GM12878 (cell line): Measurements from ENCODE around the gene VPS52. TPM values are rescaled to one million over a fixed set of nuclear protein-coding genes. Genes with fewer than 3 reads are reported as not detected.

Source experiments
- ATAC-seq: fragments of 200-7000 bp; cut with Tn5 transposase; 3 replicates; pipeline ENCODE4 v1.9.1; 2020; ENCODE audit warnings: mild to moderate bottlenecking, moderate library complexity
- BruUV-seq: library from RNA; stranded (reverse); fragments of 400-500 nt; replicated peaks from 2 replicates; lab custom pipeline; 2021; lab: Mats Ljungman, UMichigan
- CTCF ChIA-PET: fragments of 300-600 bp; sonication (Branson Sonifier 250); formaldehyde crosslinking; extraction: SDS; loops from one replicate; lab custom pipeline; 2021; ENCODE audit warnings: inconsistent platforms; lab: Yijun Ruan, JAX
- POLR2A ChIA-PET: fragments of 350-600 bp; formaldehyde crosslinking; extraction: SDS; loops from one replicate; lab custom pipeline; 2021; ENCODE audit warnings: inconsistent platforms; lab: Charles Lee
- RAD21 ChIA-PET: fragments of 300-600 bp; sonication (Branson Sonifier 250); formaldehyde crosslinking; loops from one replicate; lab custom pipeline; 2023; ENCODE audit warnings: antibody characterized with exemption; ENCODE audit not compliant: unreplicated experiment; lab: Charles Lee
- SMC1A ChIA-PET: fragments of 300-600 bp; sonication (Branson Sonifier 250); formaldehyde crosslinking; loops from one replicate; lab custom pipeline; 2023; ENCODE audit not compliant: unreplicated experiment, uncharacterized antibody; lab: Charles Lee
- DNase-seq: peaks from one replicate; pipeline ENCODE4 v3.0.0-alpha.2; 2011; ENCODE audit warnings: low read depth, low spot score
- FAIRE-seq: peaks from 3 replicates; lab custom pipeline; 2011; peaks lifted over from hg19 to GRCh38; lab: Jason Lieb, UNC
- H2AFZ ChIP-seq: 2 replicates; pipeline ENCODE4 v1.6.0; 2011; ENCODE audit warnings: low read depth, low read length, control low read depth; ENCODE audit not compliant: control insufficient read depth
- H3K27ac ChIP-seq: 2 replicates; pipeline ENCODE4 v1.5.1; 2011; ENCODE audit warnings: control low read depth; ENCODE audit not compliant: control insufficient read depth, insufficient read depth
- H3K27me3 ChIP-seq, 2 experiments: replicated peaks in 1 of 2; 2 replicates each; pipeline versions ENCODE4 v1.6.0 to v1.6.1; 2011; ENCODE audit warnings: low read length in 1 of 2; ENCODE audit not compliant: control insufficient read depth in 2 of 2, insufficient read depth in 2 of 2
- H3K36me3 ChIP-seq, 2 experiments: 2 replicates each; pipeline ENCODE4 v1.5.1; 2011; ENCODE audit warnings: low read length in 1 of 2; ENCODE audit not compliant: control insufficient read depth in 2 of 2, insufficient read depth in 2 of 2
- H3K4me1 ChIP-seq: 2 replicates; pipeline ENCODE4 v1.6.1; 2011; ENCODE audit warnings: mild to moderate bottlenecking, low read length, moderate library complexity, mixed read lengths; ENCODE audit not compliant: control insufficient read depth, insufficient read depth
- H3K4me2 ChIP-seq: 2 replicates; pipeline ENCODE4 v1.6.0; 2011; ENCODE audit warnings: control low read depth; ENCODE audit not compliant: control insufficient read depth, insufficient read depth
- H3K4me3 ChIP-seq: fragments of 200-600 bp; sonication (generic); 2 replicates; pipeline ENCODE4 v1.5.1; 2016
- H3K79me2 ChIP-seq: 2 replicates; pipeline ENCODE4 v1.6.0; 2011; ENCODE audit warnings: low read length; ENCODE audit not compliant: control insufficient read depth, insufficient read depth
- H3K9ac ChIP-seq: 2 replicates; pipeline ENCODE4 v1.8.0; 2011; ENCODE audit warnings: low read length, control low read depth, mixed read lengths; ENCODE audit not compliant: control insufficient read depth, insufficient read depth
- H3K9me3 ChIP-seq: replicated peaks from 3 replicates; pipeline ENCODE4 v1.5.1; 2011; ENCODE audit warnings: mild to moderate bottlenecking, low read length; ENCODE audit not compliant: control insufficient read depth, insufficient read depth
- H4K20me1 ChIP-seq: 2 replicates; pipeline ENCODE4 v1.6.0; 2011; ENCODE audit not compliant: control insufficient read depth, insufficient read depth
- ASH2L ChIP-seq: fragments of 300-600, 200-600 bp; sonication (generic); IDR thresholded peaks from 2 replicates; pipeline ENCODE4 v1.6.1; 2017; ENCODE audit warnings: low read depth, mild to moderate bottlenecking, borderline replicate concordance
- BACH1 ChIP-seq: fragments of 450-650 bp; IDR thresholded peaks from 2 replicates; pipeline ENCODE4 v1.6.1; 2017; ENCODE audit warnings: mild to moderate bottlenecking, borderline replicate concordance
- CBX5 ChIP-seq: sonication (generic); IDR thresholded peaks from 2 replicates; pipeline ENCODE4 v1.6.1; 2016; ENCODE audit warnings: low read depth, moderate library complexity, mild to moderate bottlenecking, inconsistent platforms
- EGR1 ChIP-seq, 2 experiments: IDR thresholded peaks; 1 replicate in 1 of 2; 2 replicates in 1 of 2; pipeline ENCODE4 v1.6.1; 2011 to 2012; ENCODE audit warnings: low read depth in 2 of 2, low read length in 2 of 2, borderline replicate concordance in 1 of 2, mild to moderate bottlenecking in 1 of 2, moderate library complexity in 1 of 2
- POLR2AphosphoS5 ChIP-seq: IDR thresholded peaks from 2 replicates; pipeline ENCODE4 v1.6.1; 2011; ENCODE audit warnings: mild to moderate bottlenecking, low read length, inconsistent platforms
- RUNX3 ChIP-seq: IDR thresholded peaks from 2 replicates; pipeline ENCODE4 v1.6.1; 2012; ENCODE audit warnings: low read length, inconsistent platforms
- SIN3A ChIP-seq: IDR thresholded peaks from 2 replicates; pipeline ENCODE4 v1.6.1; 2012; ENCODE audit warnings: low read depth, low read length, improper control_type of control experiment
- SMAD1 ChIP-seq: fragments of 450-650 bp; IDR thresholded peaks from 2 replicates; pipeline ENCODE4 v1.6.1; 2018; ENCODE audit warnings: mild to moderate bottlenecking, low read depth; ENCODE audit not compliant: partially characterized antibody
- SMARCA5 ChIP-seq: fragments of 450-650 bp; IDR thresholded peaks from 2 replicates; pipeline ENCODE4 v1.6.1; 2017; ENCODE audit warnings: mild to moderate bottlenecking
- WGBS: methylation state at CpG from one replicate; pipeline ENCODE4 v1.1.6; 2016; ENCODE audit warnings: low lambda C conversion rate; ENCODE audit not compliant: insufficient replicate concordance, insufficient coverage; ENCODE audit errors: missing lambda C conversion rate; 5-methylcytosine and 5-hydroxymethylcytosine counted together
- in situ Hi-C: fragments of 300-500 bp; cut with MboI; formaldehyde crosslinking; loops from 9 replicates; pipeline ENCODE4 v1.14.3; 2018; ENCODE audit warnings: mixed read lengths
- intact Hi-C: fragments of 100-400 bp; cut with micrococcal nuclease; formaldehyde crosslinking; loops from one replicate; pipeline ENCODE4 v1.14.2; 2022; ENCODE audit not compliant: unreplicated experiment
- polyA plus RNA-seq, 11 experiments: library from polyadenylated mRNA; depleted of rRNA in 4 of 11; unstranded in 6 of 11; stranded (reverse) in 5 of 11; fragments of >200 nt; fragmentation: Nextera tagmentation in 4 of 11; fragmentation: Illumina TruSeq in 1 of 11; extraction: Ambion mirVana in 4 of 11; extraction: Trizol in 1 of 11; gene quantifications; 1 replicate in 1 of 11; 2 replicates in 10 of 11; pipeline versions ENCODE4 v1.2.1 to v1.2.3, GENCODE V29; 2011 to 2016; ENCODE audit warnings: inconsistent platforms in 2 of 11, missing spikeins in 2 of 11, low read depth in 1 of 11
- total RNA-seq, 4 experiments: library from RNA; depleted of rRNA in 3 of 4; stranded (reverse); fragments of >200 nt in 3 of 4; fragmentation: Illumina TruSeq in 1 of 4; extraction: Trizol in 1 of 4; gene quantifications; 2 replicates each; pipeline versions ENCODE4 v1.2.1 to v1.2.3, GENCODE V29; 2013 to 2021
- TF ChIP-seq, protein P1 (sequence below): IDR thresholded peaks from 2 replicates; pipeline ENCODE4 v1.6.1; 2012; ENCODE audit warnings: low read depth, low read length, improper control_type of control experiment
- TF ChIP-seq, protein P2 (sequence below): IDR thresholded peaks from 2 replicates; pipeline ENCODE4 v1.6.1; 2011; ENCODE audit warnings: low read depth, low read length, improper control_type of control experiment, borderline replicate concordance
- TF ChIP-seq, protein P3 (sequence below): fragments of 450-650 bp; IDR thresholded peaks from 2 replicates; pipeline ENCODE4 v1.6.1; 2017; ENCODE audit warnings: antibody characterized with exemption, mild to moderate bottlenecking, moderate library complexity
- TF ChIP-seq, protein P4 (sequence below): fragments of 450-650 bp; IDR thresholded peaks from 2 replicates; pipeline ENCODE4 v1.6.1; 2017; ENCODE audit warnings: borderline replicate concordance

The VPS52 gene
- total and polyA plus RNA-seq, 10 of the 15 experiments (the other 5 are each of a cell fraction or from before 2014, with no cell fraction given) = 11.3 to 52.7 (median 36.7) TPM

DNA sequence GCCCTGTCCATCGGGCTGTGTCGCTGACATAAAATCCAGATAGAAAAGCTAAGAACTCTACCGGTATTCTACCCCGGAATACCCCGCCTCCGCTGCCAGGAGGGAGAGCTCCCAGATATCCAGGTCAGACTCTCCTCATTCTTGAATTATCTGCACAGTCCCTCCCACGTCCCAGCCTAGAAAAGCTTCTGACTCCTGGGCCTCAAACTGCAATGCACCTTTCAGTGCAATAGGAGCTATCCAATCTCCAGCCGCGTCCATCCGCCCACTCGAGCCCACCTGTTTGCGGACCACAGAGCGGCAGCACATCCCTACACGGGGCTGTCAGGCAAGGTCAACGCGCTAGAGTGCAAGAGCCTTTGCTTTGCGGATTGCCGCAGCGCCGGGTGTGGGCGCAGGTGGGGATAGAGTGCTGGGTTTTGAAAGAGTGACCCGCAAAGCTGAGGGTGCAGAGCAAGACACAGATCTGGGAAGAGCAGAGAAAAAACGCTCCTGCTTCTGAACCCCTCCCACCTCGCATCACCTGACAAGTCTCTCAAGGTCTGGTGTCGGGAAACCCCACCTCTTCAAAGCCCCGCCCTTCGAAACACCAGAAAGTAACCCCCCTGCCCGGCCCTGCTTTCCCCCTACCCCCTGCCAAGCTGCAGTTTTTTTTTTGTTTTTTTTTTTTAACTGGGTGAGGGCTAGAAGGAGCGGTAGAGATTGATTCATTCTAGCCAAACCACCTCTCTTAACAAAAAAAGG is 40.9 kb upstream of the VPS52 start (continued):
- TF ChIP-seq EGR1 (IDR thresholded peaks at IDR 0.05; ENCODE audit: borderline replicate concordance in 1 of 2, low read depth in 2 of 2, low read length in 2 of 2) = peak; percentile 16 to 68; a peak in 2 of 3 replicates
- peak; percentile 31; the same call in 1 of the 2 replicates for TF ChIP-seq RUNX3
- TF ChIP-seq, protein P1, sequence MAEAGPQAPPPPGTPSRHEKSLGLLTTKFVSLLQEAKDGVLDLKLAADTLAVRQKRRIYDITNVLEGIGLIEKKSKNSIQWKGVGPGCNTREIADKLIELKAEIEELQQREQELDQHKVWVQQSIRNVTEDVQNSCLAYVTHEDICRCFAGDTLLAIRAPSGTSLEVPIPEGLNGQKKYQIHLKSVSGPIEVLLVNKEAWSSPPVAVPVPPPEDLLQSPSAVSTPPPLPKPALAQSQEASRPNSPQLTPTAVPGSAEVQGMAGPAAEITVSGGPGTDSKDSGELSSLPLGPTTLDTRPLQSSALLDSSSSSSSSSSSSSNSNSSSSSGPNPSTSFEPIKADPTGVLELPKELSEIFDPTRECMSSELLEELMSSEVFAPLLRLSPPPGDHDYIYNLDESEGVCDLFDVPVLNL = no peak
- no peak for TF ChIP-seq ASH2L
- TF ChIP-seq, protein P2, sequence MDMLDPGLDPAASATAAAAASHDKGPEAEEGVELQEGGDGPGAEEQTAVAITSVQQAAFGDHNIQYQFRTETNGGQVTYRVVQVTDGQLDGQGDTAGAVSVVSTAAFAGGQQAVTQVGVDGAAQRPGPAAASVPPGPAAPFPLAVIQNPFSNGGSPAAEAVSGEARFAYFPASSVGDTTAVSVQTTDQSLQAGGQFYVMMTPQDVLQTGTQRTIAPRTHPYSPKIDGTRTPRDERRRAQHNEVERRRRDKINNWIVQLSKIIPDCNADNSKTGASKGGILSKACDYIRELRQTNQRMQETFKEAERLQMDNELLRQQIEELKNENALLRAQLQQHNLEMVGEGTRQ = peak; percentile 54
- 0 out of 2 replicates have a peak, but pooled peaks have one; percentile 33 for TF ChIP-seq BACH1
- TF ChIP-seq SIN3A = peak; percentile 56; the same call in 1 of the 2 replicates

- BruUV-seq = no TSS peak
- intact Hi-C loops = no loop called here
- ChIA-PET SMC1A (no interaction called here), CTCF (interaction anchor here (1.1 kb wide), 1 partner anchor 39 kb away, joined by 5 read pairs; no protein-coding TSS in a partner anchor), RAD21 (no interaction called here), POLR2A (interaction anchor here (0.7 kb wide), 1 partner anchor 22 kb away, joined by 4 read pairs; no protein-coding TSS in a partner anchor)
- Histone ChIP-seq H4K20me1 (peaks cover 5% of the 10 kb centered on the region; the same call in 1 of the 2 replicates), H3K27ac (no peak overlapping the region), H3K79me2 (peaks cover 35% of the 10 kb centered on the region), H3K9ac (no peak overlapping the region), H3K4me3 (no peak overlapping the region), H3K4me1 (no peaks in the 10 kb centered on the region), H3K27me3 (no peaks in the 10 kb centered on the region), H3K4me2 (no peak overlapping the region), H2AFZ (no peak overlapping the region), H3K9me3 (no peaks in the 10 kb centered on the region), H3K36me3 (peaks cover 19% of the 10 kb centered on the region in 2 experiments)
- FAIRE-seq (no peak), DNase-seq (no peak), ATAC-seq (no peak)
- in situ Hi-C loops = no loop called here
- WGBS = 97% methylated on average over 4 of the region's 4 CpGs
- TF ChIP-seq, protein P2 = no peak
- TF ChIP-seq EGR1 (IDR thresholded peaks at IDR 0.05; ENCODE audit: borderline replicate concordance in 1 of 2, low read depth in 2 of 2, low read length in 2 of 2) (no peak), SMAD1 (no peak), CBX5 (no peak), SMARCA5 (no peak), SIN3A (no peak), POLR2AphosphoS5 (no peak)
- TF ChIP-seq, protein P3, sequence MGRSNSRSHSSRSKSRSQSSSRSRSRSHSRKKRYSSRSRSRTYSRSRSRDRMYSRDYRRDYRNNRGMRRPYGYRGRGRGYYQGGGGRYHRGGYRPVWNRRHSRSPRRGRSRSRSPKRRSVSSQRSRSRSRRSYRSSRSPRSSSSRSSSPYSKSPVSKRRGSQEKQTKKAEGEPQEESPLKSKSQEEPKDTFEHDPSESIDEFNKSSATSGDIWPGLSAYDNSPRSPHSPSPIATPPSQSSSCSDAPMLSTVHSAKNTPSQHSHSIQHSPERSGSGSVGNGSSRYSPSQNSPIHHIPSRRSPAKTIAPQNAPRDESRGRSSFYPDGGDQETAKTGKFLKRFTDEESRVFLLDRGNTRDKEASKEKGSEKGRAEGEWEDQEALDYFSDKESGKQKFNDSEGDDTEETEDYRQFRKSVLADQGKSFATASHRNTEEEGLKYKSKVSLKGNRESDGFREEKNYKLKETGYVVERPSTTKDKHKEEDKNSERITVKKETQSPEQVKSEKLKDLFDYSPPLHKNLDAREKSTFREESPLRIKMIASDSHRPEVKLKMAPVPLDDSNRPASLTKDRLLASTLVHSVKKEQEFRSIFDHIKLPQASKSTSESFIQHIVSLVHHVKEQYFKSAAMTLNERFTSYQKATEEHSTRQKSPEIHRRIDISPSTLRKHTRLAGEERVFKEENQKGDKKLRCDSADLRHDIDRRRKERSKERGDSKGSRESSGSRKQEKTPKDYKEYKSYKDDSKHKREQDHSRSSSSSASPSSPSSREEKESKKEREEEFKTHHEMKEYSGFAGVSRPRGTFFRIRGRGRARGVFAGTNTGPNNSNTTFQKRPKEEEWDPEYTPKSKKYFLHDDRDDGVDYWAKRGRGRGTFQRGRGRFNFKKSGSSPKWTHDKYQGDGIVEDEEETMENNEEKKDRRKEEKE = no peak
- TF ChIP-seq, protein P4, sequence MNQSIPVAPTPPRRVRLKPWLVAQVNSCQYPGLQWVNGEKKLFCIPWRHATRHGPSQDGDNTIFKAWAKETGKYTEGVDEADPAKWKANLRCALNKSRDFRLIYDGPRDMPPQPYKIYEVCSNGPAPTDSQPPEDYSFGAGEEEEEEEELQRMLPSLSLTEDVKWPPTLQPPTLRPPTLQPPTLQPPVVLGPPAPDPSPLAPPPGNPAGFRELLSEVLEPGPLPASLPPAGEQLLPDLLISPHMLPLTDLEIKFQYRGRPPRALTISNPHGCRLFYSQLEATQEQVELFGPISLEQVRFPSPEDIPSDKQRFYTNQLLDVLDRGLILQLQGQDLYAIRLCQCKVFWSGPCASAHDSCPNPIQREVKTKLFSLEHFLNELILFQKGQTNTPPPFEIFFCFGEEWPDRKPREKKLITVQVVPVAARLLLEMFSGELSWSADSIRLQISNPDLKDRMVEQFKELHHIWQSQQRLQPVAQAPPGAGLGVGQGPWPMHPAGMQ = no peak
Measured at GRCh38 chr6:33306356-33306755, 34.7 kb upstream of the VPS52 start.
